Mesendoderm (in vitro differentiated cells): Measurements from ENCODE around the gene USF2.

Source experiments
- DNase-seq: peaks from one replicate; pipeline ENCODE4 v3.0.0; 2013
- H2AK5ac ChIP-seq: 2 replicates; pipeline ENCODE4 v1.6.1; 2013; ENCODE audit warnings: low read length, inconsistent platforms
- H2BK120ac ChIP-seq: 2 replicates; pipeline ENCODE4 v1.6.1; 2013; ENCODE audit warnings: low read depth, mild to moderate bottlenecking, low read length, moderate library complexity, mixed read lengths
- H2BK15ac ChIP-seq: replicated peaks from 2 replicates; pipeline ENCODE4 v1.6.1; 2013; ENCODE audit warnings: low read depth, mild to moderate bottlenecking, moderate library complexity
- H2BK5ac ChIP-seq: 2 replicates; pipeline ENCODE4 v1.6.1; 2013; ENCODE audit warnings: low read length, inconsistent platforms
- H3K18ac ChIP-seq: 2 replicates; pipeline ENCODE4 v1.6.1; 2013; ENCODE audit warnings: mild to moderate bottlenecking, low read length, mixed read lengths
- H3K23ac ChIP-seq: one replicate; pipeline ENCODE4 v1.6.1; 2013; ENCODE audit warnings: low read length
- H3K27ac ChIP-seq: 2 replicates; pipeline ENCODE4 v1.5.1; 2013; ENCODE audit warnings: low read depth, mild to moderate bottlenecking, inconsistent platforms, low read length, moderate library complexity
- H3K27me3 ChIP-seq: 2 replicates; pipeline ENCODE4 v1.6.1; 2013; ENCODE audit warnings: low read length, control low read depth, mild to moderate bottlenecking, inconsistent platforms; ENCODE audit not compliant: insufficient read depth, poor library complexity
- H3K36me3 ChIP-seq: 2 replicates; pipeline ENCODE4 v1.6.1; 2013; ENCODE audit warnings: low read length, inconsistent platforms; ENCODE audit not compliant: control insufficient read depth, insufficient read depth
- H3K4ac ChIP-seq: one replicate; pipeline ENCODE4 v1.6.1; 2013; ENCODE audit warnings: low read depth, mild to moderate bottlenecking, low read length, moderate library complexity
- H3K4me1 ChIP-seq: 2 replicates; pipeline ENCODE4 v1.6.1; 2013; ENCODE audit warnings: low read depth, low read length, inconsistent platforms; ENCODE audit not compliant: control insufficient read depth
- H3K4me2 ChIP-seq: 2 replicates; pipeline ENCODE4 v1.6.1; 2013; ENCODE audit warnings: low read length
- H3K4me3 ChIP-seq: 2 replicates; pipeline ENCODE4 v1.5.1; 2013; ENCODE audit warnings: mild to moderate bottlenecking, low read length
- H3K56ac ChIP-seq: one replicate; pipeline ENCODE4 v1.6.1; 2013; ENCODE audit warnings: low read length
- H3K79me1 ChIP-seq: 2 replicates; pipeline ENCODE4 v1.6.1; 2013; ENCODE audit warnings: low read length, inconsistent platforms
- H3K79me2 ChIP-seq: 2 replicates; pipeline ENCODE4 v1.6.1; 2013; ENCODE audit warnings: mild to moderate bottlenecking, low read length; ENCODE audit not compliant: control insufficient read depth, insufficient read depth
- H3K9ac ChIP-seq: 2 replicates; pipeline ENCODE4 v1.6.1; 2013; ENCODE audit warnings: low read length, inconsistent platforms
- H4K5ac ChIP-seq: one replicate; pipeline ENCODE4 v1.6.1; 2013; ENCODE audit warnings: low read length
- H4K8ac ChIP-seq: one replicate; pipeline ENCODE4 v1.6.1; 2013; ENCODE audit warnings: low read depth, mild to moderate bottlenecking, control low read depth, low read length, moderate library complexity
- whole genome bisulfite sequencing: extraction: QIAGEN DNeasy Blood & Tissue Kit; methylation state at CpG from one replicate; pipeline ENCODE4 v1.1.7; 2013; ENCODE audit warnings: low lambda C conversion rate, missing lambda C conversion rate; ENCODE audit not compliant: insufficient coverage; ENCODE audit errors: extremely low coverage; 5-methylcytosine and 5-hydroxymethylcytosine counted together

USF2 gene

GRCh38 chr19:35223084-35223790 is 45.5 kb upstream of the USF2 start:
- Histone ChIP-seq H3K79me2 (no peaks in the 10 kb centered on the region), H3K56ac (no peak overlapping the region), H3K79me1 (no peaks in the 10 kb centered on the region), H3K27ac (no peak overlapping the region), H3K4me3 (no peak overlapping the region), H3K23ac (no peak overlapping the region), H4K5ac (no peak overlapping the region), H3K27me3 (no peaks in the 10 kb centered on the region), H3K4me2 (no peak overlapping the region), H4K8ac (no peak overlapping the region), H2BK5ac (no peak overlapping the region), H3K4ac (no peak overlapping the region), H2AK5ac (no peak overlapping the region), H3K18ac (no peak overlapping the region), H3K36me3 (no peaks in the 10 kb centered on the region), H3K4me1 (no peaks in the 10 kb centered on the region), H2BK120ac (no peak overlapping the region), H2BK15ac (no peak overlapping the region), H3K9ac (no peak overlapping the region)
- no peak for DNase-seq
- WGBS: no CpG with 5 or more reads among the region's 6 CpGs

GRCh38 chr19:35223862-35224505 is 44.8 kb upstream of the USF2 start:
- H3K4me3 ChIP-seq: no peak overlapping the region
- DNase-seq: no peak
- WGBS: no CpG with 5 or more reads among the region's 4 CpGs
- no peaks in the 10 kb centered on the region for H3K27me3 ChIP-seq
- no peak overlapping the region for H2BK5ac ChIP-seq
- no peak overlapping the region for H3K23ac ChIP-seq
- no peaks in the 10 kb centered on the region for H3K4me1 ChIP-seq
- no peak overlapping the region for H3K27ac ChIP-seq
- H4K5ac ChIP-seq: no peak overlapping the region
- H3K18ac ChIP-seq: no peak overlapping the region
- no peaks in the 10 kb centered on the region for H3K36me3 ChIP-seq
- H2AK5ac ChIP-seq: no peak overlapping the region
- no peak overlapping the region for H2BK15ac ChIP-seq
- no peak overlapping the region for H3K9ac ChIP-seq
- no peaks in the 10 kb centered on the region for H3K79me2 ChIP-seq
- H3K4ac ChIP-seq: no peak overlapping the region
- H3K56ac ChIP-seq: no peak overlapping the region
- H3K4me2 ChIP-seq: no peak overlapping the region
- no peaks in the 10 kb centered on the region for H3K79me1 ChIP-seq
- H4K8ac ChIP-seq: no peak overlapping the region
- no peak overlapping the region for H2BK120ac ChIP-seq

- Histone ChIP-seq H3K18ac (no peak overlapping the region), H3K56ac (no peak overlapping the region), H3K27me3 (no peaks in the 10 kb centered on the region), H2BK15ac (no peak overlapping the region), H3K4ac (no peak overlapping the region), H3K23ac (no peak overlapping the region), H2AK5ac (no peak overlapping the region), H3K79me1 (no peaks in the 10 kb centered on the region), H3K4me2 (no peak overlapping the region), H3K4me1 (no peaks in the 10 kb centered on the region), H3K36me3 (no peaks in the 10 kb centered on the region), H3K79me2 (no peaks in the 10 kb centered on the region), H2BK5ac (no peak overlapping the region), H4K5ac (no peak overlapping the region), H2BK120ac (no peak overlapping the region), H3K27ac (no peak overlapping the region), H4K8ac (no peak overlapping the region), H3K9ac (no peak overlapping the region), H3K4me3 (no peak overlapping the region)
- DNase-seq: no peak
- WGBS: no CpG with 5 or more reads among the region's 41 CpGs
Observed at GRCh38 chr19:35224681-35225571, 43.8 kb upstream of the USF2 start.

- H3K79me1 ChIP-seq: no peaks in the 10 kb centered on the region
- no CpG with 5 or more reads among the region's 6 CpGs for WGBS
- no peak overlapping the region for H3K56ac ChIP-seq
- H2BK120ac ChIP-seq: no peak overlapping the region
- no peak overlapping the region for H4K5ac ChIP-seq
- no peak overlapping the region for H3K4me2 ChIP-seq
- H3K36me3 ChIP-seq: no peaks in the 10 kb centered on the region
- no peak overlapping the region for H3K4ac ChIP-seq
- H2BK15ac ChIP-seq: no peak overlapping the region
- H4K8ac ChIP-seq: no peak overlapping the region
- no peak overlapping the region for H2BK5ac ChIP-seq
- H2AK5ac ChIP-seq: no peak overlapping the region
- H3K18ac ChIP-seq: no peak overlapping the region
- H3K9ac ChIP-seq: no peak overlapping the region
- H3K27me3 ChIP-seq: no peaks in the 10 kb centered on the region
- H3K4me1 ChIP-seq: no peaks in the 10 kb centered on the region
- H3K79me2 ChIP-seq: no peaks in the 10 kb centered on the region
- no peak overlapping the region for H3K27ac ChIP-seq
- DNase-seq: no peak
- H3K4me3 ChIP-seq: no peak overlapping the region
- no peak overlapping the region for H3K23ac ChIP-seq
Observed at GRCh38 chr19:35225951-35226350, 42.8 kb upstream of the USF2 start.

GRCh38 chr19:35226748-35227147 is 42.0 kb upstream of the USF2 start:
- DNase-seq: no peak
- no peak overlapping the region for H4K8ac ChIP-seq
- no peaks in the 10 kb centered on the region for H3K27me3 ChIP-seq
- H3K4me1 ChIP-seq: no peaks in the 10 kb centered on the region
- H3K23ac ChIP-seq: no peak overlapping the region
- WGBS: no CpG with 5 or more reads among the region's 5 CpGs
- no peak overlapping the region for H4K5ac ChIP-seq
- H3K27ac ChIP-seq: no peak overlapping the region
- no peak overlapping the region for H3K4me2 ChIP-seq
- H2BK15ac ChIP-seq: no peak overlapping the region
- H2AK5ac ChIP-seq: no peak overlapping the region
- H3K56ac ChIP-seq: no peak overlapping the region
- H2BK120ac ChIP-seq: no peak overlapping the region
- no peaks in the 10 kb centered on the region for H3K36me3 ChIP-seq
- H3K18ac ChIP-seq: no peak overlapping the region
- no peak overlapping the region for H3K4ac ChIP-seq
- no peak overlapping the region for H3K4me3 ChIP-seq
- no peak overlapping the region for H3K9ac ChIP-seq
- no peaks in the 10 kb centered on the region for H3K79me2 ChIP-seq
- no peaks in the 10 kb centered on the region for H3K79me1 ChIP-seq
- H2BK5ac ChIP-seq: no peak overlapping the region
